ENCODE data around the gene FHIT.

Gene FHIT

GRCh38 chr3:59708202-59708601, 1543.0 kb downstream of the FHIT start:
- Histone ChIP-seq H3K4me3 (ENCODE audit: low read depth, low read length) (no peak overlapping the region), H3K36me3 (replicated peaks) (no peaks in the 10 kb centered on the region), H3K27me3 (replicated peaks) (no peaks in the 10 kb centered on the region), H3K27ac (no peak overlapping the region)
- in situ Hi-C loops (cut with HindIII; ENCODE audit: low pct_ligation_motif_present, low sequenced_read_pairs), result no loop called here
- TF ChIP-seq, protein P1, sequence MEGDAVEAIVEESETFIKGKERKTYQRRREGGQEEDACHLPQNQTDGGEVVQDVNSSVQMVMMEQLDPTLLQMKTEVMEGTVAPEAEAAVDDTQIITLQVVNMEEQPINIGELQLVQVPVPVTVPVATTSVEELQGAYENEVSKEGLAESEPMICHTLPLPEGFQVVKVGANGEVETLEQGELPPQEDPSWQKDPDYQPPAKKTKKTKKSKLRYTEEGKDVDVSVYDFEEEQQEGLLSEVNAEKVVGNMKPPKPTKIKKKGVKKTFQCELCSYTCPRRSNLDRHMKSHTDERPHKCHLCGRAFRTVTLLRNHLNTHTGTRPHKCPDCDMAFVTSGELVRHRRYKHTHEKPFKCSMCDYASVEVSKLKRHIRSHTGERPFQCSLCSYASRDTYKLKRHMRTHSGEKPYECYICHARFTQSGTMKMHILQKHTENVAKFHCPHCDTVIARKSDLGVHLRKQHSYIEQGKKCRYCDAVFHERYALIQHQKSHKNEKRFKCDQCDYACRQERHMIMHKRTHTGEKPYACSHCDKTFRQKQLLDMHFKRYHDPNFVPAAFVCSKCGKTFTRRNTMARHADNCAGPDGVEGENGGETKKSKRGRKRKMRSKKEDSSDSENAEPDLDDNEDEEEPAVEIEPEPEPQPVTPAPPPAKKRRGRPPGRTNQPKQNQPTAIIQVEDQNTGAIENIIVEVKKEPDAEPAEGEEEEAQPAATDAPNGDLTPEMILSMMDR (IDR thresholded peaks at IDR 0.05; ENCODE audit: low read depth, low read length, missing control alignments), result no peak
- no peak for DNase-seq

GRCh38 chr3:59704292-59704691, 1547.0 kb downstream of the FHIT start:
- Histone ChIP-seq H3K27ac (no peak overlapping the region), H3K36me3 (replicated peaks) (no peaks in the 10 kb centered on the region), H3K4me3 (ENCODE audit: low read depth, low read length) (no peak overlapping the region), H3K27me3 (replicated peaks) (no peaks in the 10 kb centered on the region)
- in situ Hi-C loops (cut with HindIII; ENCODE audit: low pct_ligation_motif_present, low sequenced_read_pairs), result no loop called here
- no peak for DNase-seq
- TF ChIP-seq, protein P1 (IDR thresholded peaks at IDR 0.05; ENCODE audit: low read depth, low read length, missing control alignments), result no peak

GRCh38 chr3:59699648-59700320, 1551.5 kb downstream of the FHIT start:
- in situ Hi-C loops (cut with HindIII; ENCODE audit: low pct_ligation_motif_present, low sequenced_read_pairs), result no loop called here
- H3K27me3 ChIP-seq (replicated peaks), result no peaks in the 10 kb centered on the region
- TF ChIP-seq, protein P1 (IDR thresholded peaks at IDR 0.05; ENCODE audit: low read depth, low read length, missing control alignments), result no peak

More at GRCh38 chr3:59699648-59700320, 1551.5 kb downstream of the FHIT start:
- no peak overlapping the region for H3K27ac ChIP-seq
- no peak overlapping the region for H3K4me3 ChIP-seq (ENCODE audit: low read depth, low read length)
- DNase-seq, result no peak
- H3K36me3 ChIP-seq (replicated peaks), result no peaks in the 10 kb centered on the region
